AG09319 (cell line): ENCODE measurements around the gene KPNA4.

Source experiments
- DNase-seq: peaks from one replicate; pipeline ENCODE4 v3.0.0-alpha.2; 2010; ENCODE audit warnings: low read depth; ENCODE audit errors: extremely low read depth
- CTCF ChIP-seq: IDR thresholded peaks from 2 replicates; pipeline ENCODE4 v1.5.1; 2011; ENCODE audit warnings: low read depth, mild to moderate bottlenecking, inconsistent platforms, low read length, moderate library complexity

Gene KPNA4

GRCh38 chr3:160602259-160602658 lies 36.9 kb upstream of the KPNA4 start:
- TF ChIP-seq CTCF, result no peak
- no peak for DNase-seq

- TF ChIP-seq CTCF, result no peak
- no peak for DNase-seq
Observed at GRCh38 chr3:160601288-160601687, 35.9 kb upstream of the KPNA4 start.

DNA sequence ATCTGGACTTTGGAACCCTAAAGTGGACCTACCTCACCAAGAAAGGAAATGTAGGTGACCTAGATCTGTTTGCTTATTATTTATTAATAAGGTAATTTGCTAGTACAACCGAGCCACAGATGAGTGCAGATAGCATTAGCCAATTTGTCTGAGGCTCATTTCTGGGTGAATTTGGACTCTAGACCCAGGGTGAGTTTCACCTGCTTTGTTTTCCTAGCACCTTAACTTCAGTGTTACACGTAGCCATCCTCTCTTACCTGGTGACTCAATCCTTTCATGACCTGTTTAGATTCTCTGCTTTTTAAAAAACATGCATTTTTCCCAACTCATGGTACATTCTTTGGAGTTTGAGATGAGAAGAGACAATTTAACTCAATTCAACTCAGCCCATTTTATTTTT lies 33.5 kb upstream of the KPNA4 start:
- no peak for TF ChIP-seq CTCF
- no peak for DNase-seq

- TF ChIP-seq CTCF, result no peak
- no peak for DNase-seq
Observed at GRCh38 chr3:160588023-160588422, 22.7 kb upstream of the KPNA4 start.

DNA sequence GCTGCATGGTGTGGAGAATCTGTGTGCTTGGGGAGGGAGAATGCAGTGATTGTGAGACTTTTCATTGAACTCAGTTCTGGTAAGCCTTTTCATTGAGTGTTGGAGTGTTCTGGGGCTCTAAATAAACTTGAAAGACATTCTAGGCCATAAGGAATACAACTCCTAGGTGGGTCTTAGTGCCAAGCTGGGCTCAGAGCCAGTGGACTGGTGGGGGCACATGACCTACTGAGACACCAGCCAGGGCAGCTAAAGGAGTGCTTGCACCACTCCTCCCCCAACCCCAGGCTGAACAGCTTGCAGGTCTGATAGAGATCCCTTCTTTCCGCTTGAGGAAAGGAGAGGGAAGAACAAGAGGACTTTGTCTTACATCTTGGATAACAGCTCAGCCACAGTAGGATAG lies 21.7 kb upstream of the KPNA4 start:
- no peak for DNase-seq
- TF ChIP-seq CTCF, result no peak

DNA sequence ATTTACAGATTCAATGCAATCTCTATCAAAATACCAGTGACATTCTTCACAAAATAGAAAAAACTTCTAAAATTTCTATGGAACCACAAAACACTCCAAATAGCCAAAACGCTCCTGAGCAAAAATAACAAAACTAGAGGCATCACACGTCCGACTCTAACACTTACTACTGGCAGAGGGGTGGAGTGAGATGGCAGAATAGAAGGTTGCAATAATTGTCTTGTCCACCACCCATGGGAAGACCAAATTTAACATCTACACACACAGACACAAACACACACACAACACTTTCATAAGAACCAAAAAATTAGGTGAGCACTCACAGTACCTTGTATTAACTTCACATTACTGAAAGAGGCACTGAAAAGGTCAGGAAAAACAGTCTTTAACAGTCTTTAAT lies 21.3 kb upstream of the KPNA4 start:
- no peak for TF ChIP-seq CTCF
- no peak for DNase-seq

- DNase-seq, result no peak
- TF ChIP-seq CTCF, result no peak
Observed at GRCh38 chr3:160583451-160583850, 18.1 kb upstream of the KPNA4 start.
